B cell (primary cell): ENCODE results near the gene TRIM2. TPM values are rescaled to one million over a fixed set of nuclear protein-coding genes. Genes with fewer than 3 reads are reported as not detected.

Experiments used
- ATAC-seq: fragments of 200-7000 bp; cut with Tn5 transposase; one replicate; pipeline ENCODE4 v1.10.0; 2021; ENCODE audit warnings: low read depth, mild to moderate bottlenecking, moderate number of reproducible peaks, moderate library complexity
- CTCF ChIA-PET: fragments of 350-600 bp; sonication (Branson Sonifier 250); formaldehyde crosslinking; loops from one replicate; lab custom pipeline; 2021; ENCODE audit warnings: antibody characterized with exemption, inconsistent platforms; lab: Charles Lee
- POLR2A ChIA-PET: fragments of 350-600 bp; sonication (Branson Sonifier 250); formaldehyde crosslinking; loops from one replicate; lab custom pipeline; 2021; ENCODE audit warnings: antibody characterized with exemption; lab: Charles Lee
- DNase-seq: peaks from one replicate; pipeline ENCODE4 v3.0.0; 2013
- H2AFZ ChIP-seq: 2 replicates; pipeline ENCODE4 v1.6.1; 2012; ENCODE audit warnings: mild to moderate bottlenecking, low read depth, low read length; ENCODE audit not compliant: insufficient read depth, poor library complexity, severe bottlenecking
- H3K27ac ChIP-seq, 2 donors: 1 replicate in 1 of 2; 2 replicates in 1 of 2; pipeline ENCODE4 v1.5.1; 2012 to 2013; ENCODE audit warnings: low read length in 2 of 2, mild to moderate bottlenecking in 2 of 2, moderate library complexity in 1 of 2
- H3K27me3 ChIP-seq, 4 experiments: fragments of 200-600 bp in 1 of 4; sonication (generic) in 1 of 4; replicated peaks in 1 of 4; 1 replicate in 2 of 4; 2 replicates in 2 of 4; pipeline versions ENCODE4 v1.6.1 to v1.7.0; 2013 to 2016; ENCODE audit warnings: low read length in 3 of 4, mild to moderate bottlenecking in 2 of 4, mixed read lengths in 1 of 4, moderate library complexity in 1 of 4; ENCODE audit not compliant: insufficient read depth in 4 of 4, control insufficient read depth in 3 of 4; ENCODE audit errors: control extremely low read depth in 1 of 4
- H3K36me3 ChIP-seq, 2 experiments: replicated peaks in 1 of 2; 1 replicate in 1 of 2; 2 replicates in 1 of 2; pipeline versions ENCODE4 v1.6.1 to v1.7.1; 2013; ENCODE audit warnings: low read length in 1 of 2; ENCODE audit not compliant: insufficient read depth in 2 of 2, control insufficient read depth in 1 of 2; ENCODE audit errors: control extremely low read depth in 1 of 2, extremely low read depth in 1 of 2
- H3K4me1 ChIP-seq, 2 donors: fragments of 200-600 bp in 1 of 2; sonication (generic) in 1 of 2; 1 replicate in 1 of 2; 2 replicates in 1 of 2; pipeline versions ENCODE4 v1.5.1 to v1.6.1; 2013 to 2017; ENCODE audit warnings: low read length in 2 of 2; ENCODE audit not compliant: control insufficient read depth in 2 of 2, insufficient read depth in 2 of 2
- H3K4me2 ChIP-seq: replicated peaks from 2 replicates; pipeline ENCODE3; 2012; ENCODE audit warnings: mild to moderate bottlenecking, low read depth, low read length; ENCODE audit not compliant: poor library complexity, severe bottlenecking
- H3K4me3 ChIP-seq, 5 experiments: fragments of 200-600 bp in 1 of 5; sonication (generic) in 1 of 5; 1 replicate in 3 of 5; 2 replicates in 2 of 5; pipeline versions ENCODE4 v1.5.1 to v1.7.0; 2011 to 2016; ENCODE audit warnings: low read length in 4 of 5, mild to moderate bottlenecking in 4 of 5, low read depth in 2 of 5, control low read depth in 1 of 5, moderate library complexity in 1 of 5; ENCODE audit not compliant: insufficient read depth in 1 of 5; ENCODE audit errors: control extremely low read depth in 1 of 5, extremely low read depth in 1 of 5
- H3K79me2 ChIP-seq: fragments of 200-600 bp; sonication (generic); one replicate; pipeline ENCODE4 v1.6.0; 2016; ENCODE audit warnings: low read length; ENCODE audit not compliant: control insufficient read depth, insufficient read depth
- H3K9ac ChIP-seq: fragments of 200-600 bp; sonication (generic); 2 replicates; pipeline ENCODE4 v1.6.1; 2017; ENCODE audit warnings: mild to moderate bottlenecking, low read length, moderate library complexity
- H3K9me3 ChIP-seq, 3 donors: one replicate each; pipeline versions ENCODE4 v1.6.1 to v1.7.1; 2013; ENCODE audit warnings: low read length in 2 of 3; ENCODE audit not compliant: control insufficient read depth in 2 of 3, insufficient read depth in 1 of 3; ENCODE audit errors: control extremely low read depth in 1 of 3
- H4K20me1 ChIP-seq: 2 replicates; pipeline ENCODE4 v1.6.0; 2012; ENCODE audit warnings: mild to moderate bottlenecking, low read length; ENCODE audit not compliant: insufficient read depth, control insufficient read depth, poor library complexity, severe bottlenecking
- H3K27ac Mint-ChIP-seq: one replicate; pipeline ENCODE4 v1.8.0; 2021; ENCODE audit warnings: mixed read lengths
- H3K27me3 Mint-ChIP-seq: one replicate; pipeline ENCODE4 v1.8.0; 2021; ENCODE audit warnings: mixed read lengths
- H3K4me1 Mint-ChIP-seq: one replicate; pipeline ENCODE4 v1.8.0; 2021; ENCODE audit warnings: mixed read lengths
- H3K4me3 Mint-ChIP-seq: one replicate; pipeline ENCODE4 v1.8.0; 2021; ENCODE audit warnings: mixed read lengths
- H3K9me3 Mint-ChIP-seq: one replicate; pipeline ENCODE4 v1.8.0; 2022; ENCODE audit warnings: mixed read lengths; ENCODE audit not compliant: insufficient read depth
- EZH2 ChIP-seq: IDR thresholded peaks from 2 replicates; pipeline ENCODE4 v1.6.1; 2012; ENCODE audit warnings: borderline replicate concordance, low read depth, mild to moderate bottlenecking, moderate library complexity, low read length; ENCODE audit not compliant: insufficient read depth, poor library complexity, severe bottlenecking
- WGBS: methylation state at CpG from one replicate; pipeline ENCODE4 v1.1.5; 2013; ENCODE audit warnings: missing lambda C conversion rate; ENCODE audit not compliant: insufficient coverage; 5-methylcytosine and 5-hydroxymethylcytosine counted together
- intact Hi-C: fragments of 100-400 bp; cut with micrococcal nuclease; formaldehyde crosslinking; loops from one replicate; pipeline ENCODE4 v1.10.0; 2022
- polyA plus RNA-seq: library from polyadenylated mRNA; depleted of rRNA; stranded (reverse); fragments of >200 nt; gene quantifications from 2 replicates; pipeline ENCODE4 v1.2.3, GENCODE V29; 2012
- total RNA-seq, 2 donors: library from RNA; stranded (reverse); fragments of 120-200 nt in 1 of 2; gene quantifications; 1 replicate in 1 of 2; 2 replicates in 1 of 2; pipeline versions ENCODE4 v1.2.3 to v1.2.4, GENCODE V29; 2013 to 2022
- TF ChIP-seq, protein P1 (sequence below): fragments of 200-600 bp; IDR thresholded peaks from one replicate; pipeline ENCODE4 v1.8.0; 2022; ENCODE audit warnings: antibody characterized with exemption, mild to moderate bottlenecking

TRIM2 gene
- total and polyA plus RNA-seq, 2 donors (not counting 1 experiment from before 2014, with no cell fraction given): 1.2 to 6.4 TPM

- POLR2A ChIA-PET: no interaction called here
- Histone ChIP-seq H3K4me2 (no peak overlapping the region), H4K20me1 (no peaks in the 10 kb centered on the region), H3K27ac (no peak overlapping the region), H3K9ac (no peak overlapping the region), H3K4me3 (no peak overlapping the region), H3K9me3 (no peaks in the 10 kb centered on the region), H2AFZ (no peak overlapping the region), H3K36me3 (no peaks in the 10 kb centered on the region), H3K4me1 (peaks cover 25% of the 10 kb centered on the region in 2 donors), H3K79me2 (peaks cover 26% of the 10 kb centered on the region), H3K27me3 (no peaks in the 10 kb centered on the region)
- TF ChIP-seq, protein P1, sequence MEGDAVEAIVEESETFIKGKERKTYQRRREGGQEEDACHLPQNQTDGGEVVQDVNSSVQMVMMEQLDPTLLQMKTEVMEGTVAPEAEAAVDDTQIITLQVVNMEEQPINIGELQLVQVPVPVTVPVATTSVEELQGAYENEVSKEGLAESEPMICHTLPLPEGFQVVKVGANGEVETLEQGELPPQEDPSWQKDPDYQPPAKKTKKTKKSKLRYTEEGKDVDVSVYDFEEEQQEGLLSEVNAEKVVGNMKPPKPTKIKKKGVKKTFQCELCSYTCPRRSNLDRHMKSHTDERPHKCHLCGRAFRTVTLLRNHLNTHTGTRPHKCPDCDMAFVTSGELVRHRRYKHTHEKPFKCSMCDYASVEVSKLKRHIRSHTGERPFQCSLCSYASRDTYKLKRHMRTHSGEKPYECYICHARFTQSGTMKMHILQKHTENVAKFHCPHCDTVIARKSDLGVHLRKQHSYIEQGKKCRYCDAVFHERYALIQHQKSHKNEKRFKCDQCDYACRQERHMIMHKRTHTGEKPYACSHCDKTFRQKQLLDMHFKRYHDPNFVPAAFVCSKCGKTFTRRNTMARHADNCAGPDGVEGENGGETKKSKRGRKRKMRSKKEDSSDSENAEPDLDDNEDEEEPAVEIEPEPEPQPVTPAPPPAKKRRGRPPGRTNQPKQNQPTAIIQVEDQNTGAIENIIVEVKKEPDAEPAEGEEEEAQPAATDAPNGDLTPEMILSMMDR: no peak
- TF ChIP-seq EZH2: no peak
- DNase-seq: no peak
- no peaks in the 10 kb centered on the region for H3K9me3 Mint-ChIP-seq
- peaks cover 38% of the 10 kb centered on the region for H3K4me1 Mint-ChIP-seq
- H3K27ac Mint-ChIP-seq: no peak overlapping the region
- ATAC-seq: no peak
- intact Hi-C loops: no loop called here
- H3K27me3 Mint-ChIP-seq: no peaks in the 10 kb centered on the region
- peak overlapping the region; percentile 57 for H3K4me3 Mint-ChIP-seq
- WGBS: 100% methylated on average over 4 of the region's 6 CpGs
- CTCF ChIA-PET: interaction anchor here (1.1 to 6.6 kb wide), 10 partner anchors 16 to 407 kb away, joined by 3 to 83 read pairs (median 6); no protein-coding TSS in a partner anchor
Observed at GRCh38 chr4:153342751-153343552, 138.7 kb downstream of the TRIM2 start.
